Parathyroid adenoma (tissue), 2 donors: ENCODE results near the gene TSG101.

Experiments used
- H2AFZ ChIP-seq: fragments of 300-600 bp; sonication (generic); one replicate; pipeline ENCODE4 v1.7.0; 2017; ENCODE audit warnings: antibody characterized with exemption, mild to moderate bottlenecking
- H3K27ac ChIP-seq: fragments of 300-600 bp; sonication (generic); one replicate; pipeline ENCODE4 v1.7.0; 2017
- H3K27me3 ChIP-seq: fragments of 300-600 bp; sonication (generic); one replicate; pipeline ENCODE4 v1.7.0; 2017; ENCODE audit warnings: low read length; ENCODE audit not compliant: control insufficient read depth, insufficient read depth
- H3K36me3 ChIP-seq: fragments of 300-600 bp; sonication (generic); one replicate; pipeline ENCODE4 v1.7.0; 2017; ENCODE audit warnings: low read length; ENCODE audit not compliant: control insufficient read depth, insufficient read depth
- H3K4me1 ChIP-seq: fragments of 300-600 bp; sonication (generic); one replicate; pipeline ENCODE4 v1.7.0; 2017; ENCODE audit warnings: control low read depth
- H3K4me2 ChIP-seq: fragments of 300-600 bp; sonication (generic); one replicate; pipeline ENCODE4 v1.7.0; 2017; ENCODE audit warnings: low read length
- H3K4me3 ChIP-seq: fragments of 300-600 bp; sonication (generic); one replicate; pipeline ENCODE4 v1.7.0; 2017; ENCODE audit warnings: low read depth, low read length
- H3K79me2 ChIP-seq: fragments of 300-600 bp; sonication (generic); one replicate; pipeline ENCODE4 v1.7.0; 2017; ENCODE audit warnings: control low read depth
- H3K9ac ChIP-seq: fragments of 300-600 bp; sonication (generic); one replicate; pipeline ENCODE4 v1.7.0; 2017; ENCODE audit warnings: mild to moderate bottlenecking
- H3K9me3 ChIP-seq: fragments of 300-600 bp; sonication (generic); one replicate; pipeline ENCODE4 v1.7.0; 2017; ENCODE audit warnings: low read length; ENCODE audit not compliant: control insufficient read depth
- CTCF ChIP-seq: fragments of 300-600 bp; sonication (generic); IDR thresholded peaks from one replicate; pipeline ENCODE4 v1.7.0; 2017; ENCODE audit warnings: antibody characterized with exemption, mild to moderate bottlenecking
- donor health status: primary hyperparathyroidism.

TSG101 gene

GRCh38 chr11:18534245-18534644, 7.5 kb upstream of the TSG101 start:
- Histone ChIP-seq H3K4me1 (no peaks in the 10 kb centered on the region), H3K9me3 (no peaks in the 10 kb centered on the region), H3K27ac (no peak overlapping the region), H3K36me3 (no peaks in the 10 kb centered on the region), H3K4me2 (no peak overlapping the region), H3K79me2 (no peaks in the 10 kb centered on the region), H3K27me3 (no peaks in the 10 kb centered on the region), H3K4me3 (no peak overlapping the region), H2AFZ (no peak overlapping the region), H3K9ac (no peak overlapping the region)
- no peak for TF ChIP-seq CTCF

- no peaks in the 10 kb centered on the region for H3K9me3 ChIP-seq
- no peak overlapping the region for H2AFZ ChIP-seq
- no peaks in the 10 kb centered on the region for H3K36me3 ChIP-seq
- H3K4me2 ChIP-seq: no peak overlapping the region
- H3K4me3 ChIP-seq: no peak overlapping the region
- TF ChIP-seq CTCF: no peak
- H3K4me1 ChIP-seq: no peaks in the 10 kb centered on the region
- H3K27me3 ChIP-seq: no peaks in the 10 kb centered on the region
- H3K79me2 ChIP-seq: no peaks in the 10 kb centered on the region
- H3K9ac ChIP-seq: no peak overlapping the region
- no peak overlapping the region for H3K27ac ChIP-seq
These were observed 6.6 kb upstream of the TSG101 start for GRCh38 chr11:18533365-18533764.

- Histone ChIP-seq H3K79me2 (peaks cover 18% of the 10 kb centered on the region), H3K4me1 (no peaks in the 10 kb centered on the region)
- no peak for TF ChIP-seq CTCF
These were observed 770 bp upstream of the TSG101 start for GRCh38 chr11:18527512-18527911.

GRCh38 chr11:18526130-18526520, 617 bp downstream of the TSG101 start:
- Histone ChIP-seq H3K4me1 (no peaks in the 10 kb centered on the region), H3K4me2 (peak overlapping the region; percentile 81), H3K4me3 (peak overlapping the region; percentile 89), H3K9me3 (no peaks in the 10 kb centered on the region), H3K36me3 (no peaks in the 10 kb centered on the region), H3K9ac (peak overlapping the region; percentile 76), H3K79me2 (peaks cover 18% of the 10 kb centered on the region), H2AFZ (peak overlapping the region; percentile 94), H3K27ac (peak overlapping the region; percentile 94), H3K27me3 (no peaks in the 10 kb centered on the region)
- TF ChIP-seq CTCF: no peak

More at GRCh38 chr11:18527512-18527911, 770 bp upstream of the TSG101 start:
- no peak overlapping the region for H3K9ac ChIP-seq
- peak overlapping the region; percentile 94 for H2AFZ ChIP-seq
- no peaks in the 10 kb centered on the region for H3K9me3 ChIP-seq
- H3K27me3 ChIP-seq: no peaks in the 10 kb centered on the region
- H3K4me2 ChIP-seq: peak overlapping the region; percentile 81
- no peaks in the 10 kb centered on the region for H3K36me3 ChIP-seq
- peak overlapping the region; percentile 94 for H3K27ac ChIP-seq
- peak overlapping the region; percentile 89 for H3K4me3 ChIP-seq

GRCh38 chr11:18524248-18524647, 2.5 kb downstream of the TSG101 start:
- TF ChIP-seq CTCF: no peak
- Histone ChIP-seq H3K4me1 (no peaks in the 10 kb centered on the region), H2AFZ (no peak overlapping the region), H3K4me3 (no peak overlapping the region), H3K36me3 (no peaks in the 10 kb centered on the region), H3K27me3 (no peaks in the 10 kb centered on the region), H3K9ac (no peak overlapping the region), H3K9me3 (no peaks in the 10 kb centered on the region), H3K79me2 (peaks cover 18% of the 10 kb centered on the region), H3K4me2 (no peak overlapping the region), H3K27ac (no peak overlapping the region)
